Measurements from ENCODE around the gene ACOT7. TPM values are rescaled to one million over a fixed set of nuclear protein-coding genes. Genes with fewer than 3 reads are reported as not detected.

ACOT7 gene
- total RNA-seq, 1 donor from 2014 or later: 11.9 TPM

GRCh38 chr1:6279613-6280383 lies 113.8 kb downstream of the ACOT7 start:
- intact Hi-C loops (cut with DNase I): no loop called here
- DNase-seq (ENCODE audit: low spot score): peak; percentile 49
- no peak for ATAC-seq

GRCh38 chr1:6279066-6279465 lies 114.5 kb downstream of the ACOT7 start:
- ATAC-seq (no peak), DNase-seq (ENCODE audit: low spot score) (peak; percentile 50)
- intact Hi-C loops (cut with DNase I): no loop called here

DNA sequence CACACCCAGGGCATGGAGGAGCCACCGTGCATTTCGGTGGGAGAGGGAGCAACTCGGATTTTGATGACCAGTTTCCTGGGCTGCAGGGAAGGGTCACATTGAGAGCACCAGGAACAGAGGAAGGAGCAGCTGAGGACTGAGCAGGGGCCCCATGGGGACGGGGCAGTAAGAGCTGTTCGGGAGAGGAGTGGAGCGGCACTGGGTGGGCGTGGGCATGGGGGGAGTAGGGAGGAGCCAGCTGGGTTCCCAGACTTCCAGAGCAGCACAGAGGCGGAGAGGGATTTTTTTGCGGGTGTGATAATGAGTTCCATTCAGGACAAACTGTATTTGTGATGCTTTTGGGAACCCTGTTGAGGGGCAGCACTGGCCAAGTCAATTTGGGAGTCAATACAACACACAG lies 115.3 kb downstream of the ACOT7 start:
- DNase-seq (ENCODE audit: low spot score) (no peak), ATAC-seq (no peak)
- intact Hi-C loops (cut with DNase I): no loop called here

DNA sequence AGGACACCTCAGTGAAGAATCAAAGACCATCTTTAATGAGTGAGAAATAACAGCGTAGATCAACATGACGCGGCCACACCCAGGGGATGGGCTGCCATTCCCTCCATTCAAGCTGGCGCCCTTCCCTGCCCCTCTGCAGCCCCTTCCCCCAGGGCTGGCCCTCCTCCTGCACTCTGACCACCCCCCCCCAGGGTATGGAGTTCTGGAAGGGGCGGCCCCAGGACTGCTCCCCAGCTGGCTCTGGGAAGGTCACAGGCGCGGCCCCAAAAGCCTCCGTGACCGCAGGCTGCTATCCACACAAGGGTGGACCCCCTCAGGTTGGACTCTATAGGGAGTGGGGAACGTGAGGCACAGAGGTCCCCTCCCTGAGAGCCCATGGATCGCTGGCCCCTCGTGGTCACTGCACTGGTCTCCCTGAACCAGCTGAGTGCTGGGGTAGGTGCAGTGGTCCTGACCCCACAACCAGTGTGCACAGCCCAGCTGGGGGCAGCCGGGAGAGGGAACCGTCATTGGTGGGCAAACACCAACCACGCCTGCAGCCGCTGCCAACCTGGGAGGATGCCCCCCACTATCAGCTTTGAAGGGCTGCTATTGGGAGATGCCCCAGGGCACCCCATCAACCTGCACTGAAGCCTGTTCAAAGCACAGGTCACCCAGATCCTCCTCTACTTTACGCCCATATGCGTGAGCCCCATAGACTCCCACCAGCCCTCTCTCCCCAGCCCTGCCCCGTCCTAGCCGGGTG lies 116.6 kb downstream of the ACOT7 start:
- DNase-seq (ENCODE audit: low spot score) (no peak), ATAC-seq (no peak)
- intact Hi-C loops (cut with DNase I): no loop called here

- peak; percentile 77 for ATAC-seq
- intact Hi-C loops (cut with DNase I): no loop called here
- DNase-seq (ENCODE audit: low spot score): no peak
Observed at GRCh38 chr1:6275826-6276782, 117.5 kb downstream of the ACOT7 start.

DNA sequence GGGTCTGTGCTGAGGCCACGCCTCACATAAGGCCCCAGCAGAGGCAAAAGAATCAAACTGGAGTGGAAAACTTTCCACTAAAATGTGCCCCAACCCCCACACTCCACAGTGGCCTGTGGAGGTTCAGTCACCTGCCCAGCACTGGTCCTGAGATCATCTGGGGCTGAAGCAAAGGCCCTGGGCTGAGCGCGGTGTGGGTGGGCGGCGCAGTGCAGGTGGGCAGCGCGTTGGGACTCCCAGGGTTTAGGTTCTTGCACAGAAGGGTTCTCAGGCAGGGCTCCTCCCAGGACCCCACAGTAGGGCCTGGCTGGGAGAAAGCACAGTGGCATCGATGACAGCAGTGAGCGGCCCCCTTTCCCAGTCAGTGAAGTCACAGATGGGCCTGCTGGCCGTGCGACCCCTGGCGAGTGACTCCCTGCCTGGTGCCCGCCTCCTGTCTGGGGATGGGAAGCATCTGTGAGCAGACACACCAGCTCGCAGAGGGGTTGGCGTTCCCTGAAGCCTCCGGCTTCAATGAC lies 118.9 kb downstream of the ACOT7 start:
- intact Hi-C loops (cut with DNase I): no loop called here
- DNase-seq (ENCODE audit: low spot score) (no peak), ATAC-seq (no peak)

DNA sequence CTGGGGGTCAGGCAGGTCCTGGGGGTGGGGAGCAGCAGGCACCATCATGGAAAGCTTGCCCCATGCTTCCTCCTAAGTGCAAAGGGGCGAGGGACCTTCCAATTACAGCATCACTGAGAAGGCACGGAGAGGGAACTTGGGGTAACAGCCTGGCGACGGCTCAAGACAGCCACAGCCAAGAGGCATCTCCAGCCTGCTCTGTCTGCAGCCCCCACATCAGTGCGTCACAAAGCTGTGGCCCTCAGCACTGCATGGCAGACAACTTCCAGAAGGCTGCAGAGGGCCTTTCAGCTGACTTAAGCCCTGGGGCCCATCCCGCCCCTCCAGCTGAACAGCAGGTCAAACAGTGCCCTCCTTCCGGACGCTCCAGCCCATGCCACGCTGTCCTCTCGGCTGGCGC lies 119.5 kb downstream of the ACOT7 start:
- DNase-seq (ENCODE audit: low spot score): no peak
- no peak for ATAC-seq
- intact Hi-C loops (cut with DNase I): no loop called here

DNA sequence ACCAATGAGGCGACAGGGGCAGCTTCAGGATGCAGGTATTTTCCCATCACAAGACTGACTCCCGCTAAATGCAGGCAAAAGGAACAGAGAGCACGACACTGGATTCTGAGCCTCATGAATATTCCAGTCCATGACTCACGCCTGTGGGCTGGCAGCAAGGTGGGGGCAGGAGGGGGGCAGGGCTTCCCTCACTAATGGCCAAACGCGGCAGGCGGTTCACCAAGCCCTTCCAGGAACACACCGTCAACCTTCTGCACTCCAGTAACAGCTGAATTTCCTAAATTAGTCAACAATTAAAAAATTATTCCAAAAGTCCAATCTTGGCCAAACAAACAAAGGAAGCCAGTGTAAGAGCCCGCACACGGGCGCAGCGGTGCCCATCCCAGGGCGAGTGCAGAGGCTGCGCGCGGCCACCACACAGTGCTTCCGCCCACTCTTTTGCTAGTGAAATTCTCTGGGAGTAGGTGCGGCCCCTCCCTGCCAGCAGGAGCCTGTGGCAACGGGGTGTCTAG lies 120.1 kb downstream of the ACOT7 start:
- intact Hi-C loops (cut with DNase I): no loop called here
- ATAC-seq (no peak), DNase-seq (ENCODE audit: low spot score) (no peak)

GRCh38 chr1:6272868-6273267 lies 120.7 kb downstream of the ACOT7 start:
- DNase-seq (ENCODE audit: low spot score) (no peak), ATAC-seq (no peak)
- intact Hi-C loops (cut with DNase I): no loop called here

- ATAC-seq: no peak
- intact Hi-C loops (cut with DNase I): no loop called here
- no peak for DNase-seq (ENCODE audit: low spot score)
Observed at GRCh38 chr1:6272452-6272851, 121.1 kb downstream of the ACOT7 start.

DNA sequence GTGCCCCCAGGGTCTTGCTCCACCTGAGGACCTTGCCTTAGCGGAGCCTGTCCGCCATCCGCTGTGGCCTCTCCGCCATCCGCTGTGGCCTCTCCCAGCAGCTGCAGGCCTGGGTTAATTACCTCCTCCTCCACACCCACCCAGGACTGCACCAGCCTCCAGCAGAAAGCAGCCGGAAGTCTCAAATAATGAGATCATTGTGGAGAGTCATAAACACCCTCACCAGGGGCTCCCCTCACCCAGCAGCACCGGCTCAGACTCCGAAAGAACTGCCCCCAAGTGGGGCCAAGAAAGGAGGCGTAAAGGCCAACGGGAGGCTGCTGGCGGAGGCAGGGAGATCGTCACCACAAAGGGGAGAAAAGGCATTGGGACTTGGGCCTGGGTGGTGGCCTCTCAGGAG lies 122.0 kb downstream of the ACOT7 start:
- DNase-seq (ENCODE audit: low spot score): no peak
- intact Hi-C loops (cut with DNase I): no loop called here
- ATAC-seq: no peak

GRCh38 chr1:6271006-6271405 lies 122.6 kb downstream of the ACOT7 start:
- DNase-seq (ENCODE audit: low spot score): no peak
- intact Hi-C loops (cut with DNase I): no loop called here

DNA sequence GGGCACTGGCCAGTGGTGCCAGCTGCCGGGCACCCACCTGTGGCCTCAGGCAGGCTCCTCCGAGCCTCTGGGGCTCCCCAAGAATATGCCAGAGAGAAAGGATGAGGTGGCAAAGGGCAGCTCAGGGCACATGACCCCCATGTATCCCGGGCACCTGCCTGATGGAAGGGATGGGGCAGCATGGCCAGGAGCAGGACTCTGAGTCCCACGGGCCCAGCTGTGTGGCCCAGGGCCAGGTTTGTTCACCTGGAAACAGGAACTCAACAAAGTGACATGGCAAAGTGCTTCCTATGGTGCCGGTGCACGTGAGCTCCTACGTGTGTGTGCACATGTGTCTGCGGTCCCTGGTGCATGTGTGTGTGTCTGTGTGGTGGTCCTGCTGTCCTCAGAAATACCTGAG lies 123.2 kb downstream of the ACOT7 start:
- intact Hi-C loops (cut with DNase I): no loop called here
- no peak for ATAC-seq
- no peak for DNase-seq (ENCODE audit: low spot score)

More at GRCh38 chr1:6271006-6271405, 122.6 kb downstream of the ACOT7 start:
- no peak for ATAC-seq

- no peak for ATAC-seq
- intact Hi-C loops (cut with DNase I): no loop called here
- no peak for DNase-seq (ENCODE audit: low spot score)
Observed at GRCh38 chr1:6269720-6270400, 123.7 kb downstream of the ACOT7 start.

GRCh38 chr1:6269296-6269695 lies 124.3 kb downstream of the ACOT7 start:
- ATAC-seq (no peak), DNase-seq (ENCODE audit: low spot score) (no peak)
- intact Hi-C loops (cut with DNase I): no loop called here

GRCh38 chr1:6268415-6268814 lies 125.2 kb downstream of the ACOT7 start:
- no peak for ATAC-seq
- intact Hi-C loops (cut with DNase I): no loop called here
- DNase-seq (ENCODE audit: low spot score): no peak

DNA sequence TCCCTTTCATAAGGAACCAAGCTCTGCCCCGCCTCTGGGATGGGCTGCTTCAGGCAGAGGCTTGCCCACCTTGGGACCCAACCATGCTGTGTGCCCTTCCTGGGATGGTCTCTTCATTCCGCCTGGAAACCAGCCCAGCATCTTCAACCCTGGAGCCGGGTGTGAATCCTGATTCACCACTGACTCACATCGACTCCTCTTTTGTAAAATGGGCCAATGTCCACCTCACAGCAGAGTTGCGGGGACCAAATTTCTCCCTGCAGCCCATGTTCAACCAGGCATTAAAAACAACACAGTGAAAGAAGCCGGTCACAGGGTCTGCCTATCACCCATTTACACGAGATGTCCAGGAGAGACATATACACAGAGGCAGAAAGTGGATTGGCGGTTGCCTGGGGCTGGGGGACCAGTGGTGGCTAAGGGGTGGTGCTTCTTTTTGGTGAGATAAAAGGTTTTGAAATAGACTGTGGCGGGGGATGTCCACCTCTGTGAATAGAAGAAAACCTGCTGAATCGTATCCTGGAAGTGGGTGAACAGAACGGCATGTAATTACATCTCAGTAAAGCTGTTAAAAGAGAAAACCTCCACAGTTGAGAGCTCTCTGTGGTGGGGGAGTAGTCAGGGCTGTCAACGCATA lies 125.8 kb downstream of the ACOT7 start:
- ATAC-seq: no peak
- DNase-seq (ENCODE audit: low spot score): no peak
- intact Hi-C loops (cut with DNase I): no loop called here

DNA sequence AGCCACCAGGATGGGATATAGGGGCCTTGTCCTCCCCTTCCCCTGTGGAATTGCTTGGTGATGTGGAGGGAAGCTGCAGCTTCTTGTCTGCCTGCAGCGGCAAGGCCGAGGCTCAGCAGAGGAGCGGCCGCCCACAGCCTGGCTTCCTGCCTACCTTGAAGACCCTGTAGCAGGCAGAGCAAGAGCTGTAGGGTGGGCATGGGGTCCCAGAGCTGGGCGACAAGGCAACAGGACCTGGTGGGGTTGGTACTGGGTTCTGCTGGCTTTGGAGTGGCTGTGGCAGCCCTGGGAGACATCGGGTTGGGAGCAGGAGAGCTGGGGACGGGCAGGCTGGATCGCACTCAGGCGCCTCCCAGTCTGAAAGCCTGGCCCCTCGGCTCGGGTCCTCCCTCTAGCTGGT lies 126.9 kb downstream of the ACOT7 start:
- ATAC-seq: no peak
- intact Hi-C loops (cut with DNase I): no loop called here
- DNase-seq (ENCODE audit: low spot score): no peak

Measured in sciatic nerve (tissue), 2 donors.